BLaER1 (cell line): ENCODE measurements around the gene SAG.
A peak's percentile ranks its signal among the peaks of the same experiment; 100 is the strongest.

Source experiments
- H3K27ac ChIP-seq: shearing (Covaris generic); formaldehyde crosslinking; 2 replicates; pipeline ENCODE4 v1.8.1; 2022
- H3K27me3 ChIP-seq: shearing (Covaris generic); formaldehyde crosslinking; 2 replicates; pipeline ENCODE4 v1.8.1; 2022
- H3K36me3 ChIP-seq: shearing (Covaris generic); formaldehyde crosslinking; 2 replicates; pipeline ENCODE4 v1.8.1; 2022
- H3K4me1 ChIP-seq: shearing (Covaris generic); formaldehyde crosslinking; 2 replicates; pipeline ENCODE4 v1.8.1; 2022
- H3K4me2 ChIP-seq: shearing (Covaris generic); formaldehyde crosslinking; 2 replicates; pipeline ENCODE4 v1.8.1; 2022
- H3K4me3 ChIP-seq: shearing (Covaris generic); formaldehyde crosslinking; 2 replicates; pipeline ENCODE4 v1.8.1; 2022
- H3K9ac ChIP-seq: shearing (Covaris generic); formaldehyde crosslinking; 2 replicates; pipeline ENCODE4 v1.8.1; 2022
- H3K9me3 ChIP-seq: shearing (Covaris generic); formaldehyde crosslinking; 2 replicates; pipeline ENCODE4 v1.8.1; 2022
- H4K20me1 ChIP-seq: shearing (Covaris generic); formaldehyde crosslinking; 2 replicates; pipeline ENCODE4 v1.8.1; 2022
- Cebpa-rat ChIP-seq: shearing (Covaris generic); IDR thresholded peaks from 2 replicates; pipeline ENCODE4 v1.8.1; 2022

SAG gene

DNA sequence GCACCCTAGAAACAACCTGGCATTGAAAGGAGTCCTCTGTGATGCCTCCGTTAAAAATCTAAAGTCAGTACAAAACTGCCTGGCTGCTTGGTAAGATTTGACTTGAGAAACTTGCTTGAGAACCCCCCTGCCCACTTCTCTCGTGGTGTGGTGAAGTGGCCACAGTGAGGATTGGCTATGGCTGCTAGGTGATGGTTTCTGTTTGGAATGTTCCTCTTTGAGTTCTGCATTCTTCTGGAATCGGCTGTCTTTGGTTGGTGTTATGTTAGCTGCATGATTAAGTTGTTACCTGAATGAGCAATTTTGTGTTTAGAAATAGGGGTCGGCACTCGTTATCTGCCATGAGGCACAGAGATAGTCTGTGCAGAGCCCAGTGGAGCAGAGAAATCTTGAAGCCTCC lies 21.7 kb upstream of the SAG start:
- Histone ChIP-seq H3K9ac (no peak overlapping the region), H3K9me3 (no peaks in the 10 kb centered on the region), H3K27ac (no peak overlapping the region), H3K27me3 (no peaks in the 10 kb centered on the region), H3K4me1 (peaks cover 15% of the 10 kb centered on the region), H3K4me2 (no peak overlapping the region), H4K20me1 (no peaks in the 10 kb centered on the region), H3K36me3 (peaks cover 100% of the 10 kb centered on the region), H3K4me3 (no peak overlapping the region)
- TF ChIP-seq Cebpa-rat = no peak

GRCh38 chr2:233287871-233288270 lies 19.7 kb upstream of the SAG start:
- H3K9me3 ChIP-seq = no peaks in the 10 kb centered on the region
- H3K27ac ChIP-seq = peak overlapping the region; percentile 2; the same call in 1 of the 2 replicates
- H3K4me2 ChIP-seq = peak overlapping the region; percentile 49; the same call in 1 of the 2 replicates
- H3K36me3 ChIP-seq = peaks cover 100% of the 10 kb centered on the region
- peaks cover 20% of the 10 kb centered on the region for H3K4me1 ChIP-seq
- no peaks in the 10 kb centered on the region for H3K27me3 ChIP-seq
- H3K9ac ChIP-seq = no peak overlapping the region
- TF ChIP-seq Cebpa-rat = no peak
- H3K4me3 ChIP-seq = no peak overlapping the region
- H4K20me1 ChIP-seq = no peaks in the 10 kb centered on the region

GRCh38 chr2:233288663-233289062 lies 19.0 kb upstream of the SAG start:
- Histone ChIP-seq H3K9me3 (no peaks in the 10 kb centered on the region), H3K4me3 (no peak overlapping the region), H4K20me1 (no peaks in the 10 kb centered on the region), H3K27ac (peak overlapping the region; percentile 2; the same call in 1 of the 2 replicates), H3K36me3 (peaks cover 100% of the 10 kb centered on the region), H3K27me3 (no peaks in the 10 kb centered on the region), H3K4me1 (peaks cover 20% of the 10 kb centered on the region), H3K9ac (no peak overlapping the region), H3K4me2 (peak overlapping the region; percentile 49)
- no peak for TF ChIP-seq Cebpa-rat

DNA sequence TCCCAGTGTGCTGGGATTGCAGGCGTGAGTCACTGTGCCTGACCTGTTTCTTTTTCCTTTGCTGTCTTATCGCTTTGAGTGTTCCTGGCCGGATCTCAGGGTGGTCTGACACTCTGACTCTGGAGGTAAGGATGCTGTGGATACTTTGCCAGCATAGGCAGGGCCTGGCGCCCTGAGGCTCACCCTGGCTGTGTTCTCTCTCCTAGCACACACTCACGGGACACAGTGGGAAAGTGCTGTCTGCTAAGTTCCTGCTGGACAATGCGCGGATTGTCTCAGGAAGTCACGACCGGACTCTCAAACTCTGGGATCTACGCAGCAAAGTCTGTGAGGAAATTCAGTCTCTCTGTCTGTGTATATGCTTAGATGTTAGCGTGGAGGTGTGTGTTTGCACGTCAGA lies 18.0 kb upstream of the SAG start:
- Histone ChIP-seq H3K4me3 (no peak overlapping the region), H3K27me3 (no peaks in the 10 kb centered on the region), H3K4me2 (no peak overlapping the region), H3K9me3 (no peaks in the 10 kb centered on the region), H3K9ac (no peak overlapping the region), H3K4me1 (peaks cover 20% of the 10 kb centered on the region), H3K27ac (no peak overlapping the region), H4K20me1 (no peaks in the 10 kb centered on the region), H3K36me3 (peaks cover 100% of the 10 kb centered on the region)
- TF ChIP-seq Cebpa-rat = no peak

GRCh38 chr2:233290051-233290845 lies 17.4 kb upstream of the SAG start:
- Histone ChIP-seq H4K20me1 (no peaks in the 10 kb centered on the region), H3K4me2 (no peak overlapping the region), H3K27ac (no peak overlapping the region), H3K4me1 (peaks cover 20% of the 10 kb centered on the region), H3K36me3 (peaks cover 100% of the 10 kb centered on the region), H3K4me3 (no peak overlapping the region), H3K9ac (no peak overlapping the region), H3K9me3 (no peaks in the 10 kb centered on the region), H3K27me3 (no peaks in the 10 kb centered on the region)
- no peak for TF ChIP-seq Cebpa-rat

GRCh38 chr2:233295891-233296290 lies 11.7 kb upstream of the SAG start:
- no peaks in the 10 kb centered on the region for H3K9me3 ChIP-seq
- peaks cover 70% of the 10 kb centered on the region for H3K36me3 ChIP-seq
- H3K4me1 ChIP-seq = peaks cover 5% of the 10 kb centered on the region; the same call in 1 of the 2 replicates

DNA sequence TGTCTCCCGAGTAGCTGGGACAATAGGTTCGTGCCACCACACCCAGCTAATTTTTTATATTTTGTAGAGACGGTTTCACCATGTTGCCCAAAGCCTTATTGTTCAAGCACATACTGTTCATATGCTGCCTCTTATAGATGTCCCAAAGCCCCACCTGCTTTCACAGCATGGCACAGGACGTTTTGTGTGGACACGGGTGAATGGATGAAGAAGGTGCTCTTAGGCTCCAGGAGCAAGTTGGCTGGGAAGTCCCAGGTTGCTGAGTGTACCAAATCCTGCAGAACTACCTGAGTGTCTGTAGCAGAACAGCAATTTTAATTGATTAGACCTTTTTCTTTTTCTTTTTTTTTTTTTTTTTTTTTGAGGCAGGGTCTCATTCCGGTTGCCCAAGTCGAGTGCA lies 10.5 kb upstream of the SAG start:
- TF ChIP-seq Cebpa-rat = no peak
- no peak overlapping the region for H3K27ac ChIP-seq
- H3K4me2 ChIP-seq = no peak overlapping the region
- H4K20me1 ChIP-seq = no peaks in the 10 kb centered on the region
- H3K9me3 ChIP-seq = no peaks in the 10 kb centered on the region
- peaks cover 5% of the 10 kb centered on the region; the same call in 1 of the 2 replicates for H3K4me1 ChIP-seq
- no peak overlapping the region for H3K9ac ChIP-seq
- peaks cover 58% of the 10 kb centered on the region for H3K36me3 ChIP-seq
- H3K4me3 ChIP-seq = no peak overlapping the region
- no peaks in the 10 kb centered on the region for H3K27me3 ChIP-seq

More at GRCh38 chr2:233295891-233296290, 11.7 kb upstream of the SAG start:
- H3K4me2 ChIP-seq = no peak overlapping the region
- no peak overlapping the region for H3K27ac ChIP-seq
- no peaks in the 10 kb centered on the region for H4K20me1 ChIP-seq
- no peak overlapping the region for H3K9ac ChIP-seq
- no peaks in the 10 kb centered on the region for H3K27me3 ChIP-seq
- no peak overlapping the region for H3K4me3 ChIP-seq
- no peak for TF ChIP-seq Cebpa-rat

- no peak overlapping the region for H3K4me2 ChIP-seq
- no peak overlapping the region for H3K27ac ChIP-seq
- H4K20me1 ChIP-seq = no peaks in the 10 kb centered on the region
- no peaks in the 10 kb centered on the region for H3K27me3 ChIP-seq
- no peak overlapping the region for H3K9ac ChIP-seq
- no peaks in the 10 kb centered on the region for H3K9me3 ChIP-seq
- no peaks in the 10 kb centered on the region for H3K4me1 ChIP-seq
- no peak for TF ChIP-seq Cebpa-rat
- no peak overlapping the region for H3K4me3 ChIP-seq
- H3K36me3 ChIP-seq = peaks cover 25% of the 10 kb centered on the region
Observed at GRCh38 chr2:233300401-233300800, 7.2 kb upstream of the SAG start.

- no peaks in the 10 kb centered on the region for H3K9me3 ChIP-seq
- no peaks in the 10 kb centered on the region for H3K27me3 ChIP-seq
- H3K4me1 ChIP-seq = no peaks in the 10 kb centered on the region
- H3K4me3 ChIP-seq = no peak overlapping the region
- no peak for TF ChIP-seq Cebpa-rat
- no peak overlapping the region for H3K9ac ChIP-seq
- no peaks in the 10 kb centered on the region for H4K20me1 ChIP-seq
- H3K36me3 ChIP-seq = peaks cover 16% of the 10 kb centered on the region
- H3K27ac ChIP-seq = no peak overlapping the region
- no peak overlapping the region for H3K4me2 ChIP-seq
Observed at GRCh38 chr2:233301248-233301647, 6.4 kb upstream of the SAG start.

GRCh38 chr2:233301811-233302210 lies 5.8 kb upstream of the SAG start:
- H3K36me3 ChIP-seq = 0 out of 2 replicates have a peak, but pooled peaks cover 10% of the 10 kb centered on the region
- H4K20me1 ChIP-seq = no peaks in the 10 kb centered on the region
- no peak for TF ChIP-seq Cebpa-rat
- H3K4me3 ChIP-seq = no peak overlapping the region
- H3K27ac ChIP-seq = no peak overlapping the region
- no peak overlapping the region for H3K4me2 ChIP-seq
- no peaks in the 10 kb centered on the region for H3K9me3 ChIP-seq
- H3K4me1 ChIP-seq = no peaks in the 10 kb centered on the region
- H3K27me3 ChIP-seq = no peaks in the 10 kb centered on the region
- no peak overlapping the region for H3K9ac ChIP-seq
